Mesothelial cell of epicardium (in vitro differentiated cells): ENCODE measurements around the gene CDC42EP5. TPM values are rescaled to one million over a fixed set of nuclear protein-coding genes. Genes with fewer than 3 reads are reported as not detected.

Source experiments
- DNase-seq, 2 experiments: peaks; one replicate each; pipeline ENCODE4 v3.0.0; 2021; ENCODE audit warnings: low spot score in 2 of 2; ENCODE audit not compliant: unreplicated experiment in 2 of 2
- H3K27ac Mint-ChIP-seq: 2 replicates; pipeline ENCODE4 v1.8.0; 2021; ENCODE audit warnings: mixed read lengths
- H3K27me3 Mint-ChIP-seq: 2 replicates; pipeline ENCODE4 v1.8.0; 2021; ENCODE audit warnings: low read depth, mixed read lengths
- H3K36me3 Mint-ChIP-seq: 2 replicates; pipeline ENCODE4 v1.8.0; 2021; ENCODE audit warnings: mixed read lengths
- H3K4me1 Mint-ChIP-seq: 2 replicates; pipeline ENCODE4 v1.8.0; 2021; ENCODE audit warnings: mixed read lengths
- H3K4me3 Mint-ChIP-seq: 2 replicates; pipeline ENCODE4 v1.8.0; 2021; ENCODE audit warnings: mild to moderate bottlenecking, moderate library complexity, mixed read lengths
- H3K9me3 Mint-ChIP-seq: 2 replicates; pipeline ENCODE4 v1.8.0; 2021; ENCODE audit warnings: mixed read lengths
- total RNA-seq: library from RNA; stranded (reverse); gene quantifications from 3 replicates; pipeline ENCODE4 v1.2.1, GENCODE V29; 2021
- TF ChIP-seq, protein P1 (sequence below): fragments of 200-600 bp; sonication (generic); IDR thresholded peaks from one replicate; pipeline ENCODE4 v1.5.0; 2021; ENCODE audit warnings: antibody characterized with exemption; ENCODE audit not compliant: unreplicated experiment

CDC42EP5 gene, protein sequence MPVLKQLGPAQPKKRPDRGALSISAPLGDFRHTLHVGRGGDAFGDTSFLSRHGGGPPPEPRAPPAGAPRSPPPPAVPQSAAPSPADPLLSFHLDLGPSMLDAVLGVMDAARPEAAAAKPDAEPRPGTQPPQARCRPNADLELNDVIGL
- 114 to 126 TPM (median 115 TPM) in 3 replicates for total RNA-seq

DNA sequence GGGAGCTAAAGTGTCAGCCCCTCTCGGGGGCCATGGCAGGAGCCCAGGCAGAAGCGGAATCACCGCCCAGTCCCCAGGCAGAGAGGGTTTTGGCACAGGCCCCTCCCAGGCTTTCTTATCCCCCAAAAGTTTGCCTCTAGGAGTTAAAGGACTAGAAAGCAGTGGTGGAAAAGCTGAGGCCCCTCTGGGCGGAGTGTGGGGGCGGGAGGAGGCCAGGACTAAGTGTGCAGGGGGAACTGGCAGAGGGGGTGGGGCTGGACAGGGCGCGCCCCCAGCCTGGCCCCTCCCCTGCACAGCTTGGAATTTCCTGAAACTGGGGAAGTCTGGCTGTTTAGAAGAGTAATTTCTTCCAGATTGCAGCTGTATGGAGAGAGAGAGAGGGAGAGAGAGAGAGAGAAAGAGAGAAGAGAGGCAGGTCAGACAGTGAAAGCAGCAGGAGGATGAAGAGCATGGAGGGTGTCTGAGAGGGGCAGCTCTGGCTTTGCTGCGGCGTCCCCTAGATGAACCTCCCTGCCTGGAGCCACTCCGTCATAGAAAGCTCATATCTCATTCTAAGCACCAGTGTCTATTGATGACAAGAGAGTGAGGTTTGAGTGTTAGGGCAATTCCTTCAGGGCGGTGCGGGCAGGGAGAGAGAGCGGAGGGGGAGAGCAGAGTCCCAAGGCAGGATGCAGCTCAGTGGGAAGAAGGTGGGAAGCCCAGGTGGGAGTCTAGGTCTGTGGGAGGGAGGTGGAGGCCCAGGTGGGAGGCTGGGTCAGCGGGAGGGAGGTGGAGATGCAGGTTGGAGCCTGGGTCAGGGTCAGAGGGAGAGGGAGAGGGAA is at the start of gene CDC42EP5:
TSS of gene CDC42EP5 (minus strand) at position 226 of the 821 bp plus-strand sequence. CDS start 7,749 bp downstream, outside the sequence.
- Mint-ChIP-seq H3K4me3 (peak within 1 kb of the TSS; percentile 60), H3K4me1 (peaks cover 42% of the 10 kb centered on the region), H3K9me3 (no peaks in the 10 kb centered on the region), H3K27ac (peak within 1 kb of the TSS; percentile 93), H3K27me3 (peaks cover 2% of the 10 kb centered on the region), H3K36me3 (peaks cover 8% of the 10 kb centered on the region)
- DNase-seq, result peak; percentile 81 to 90
- TF ChIP-seq, protein P1, sequence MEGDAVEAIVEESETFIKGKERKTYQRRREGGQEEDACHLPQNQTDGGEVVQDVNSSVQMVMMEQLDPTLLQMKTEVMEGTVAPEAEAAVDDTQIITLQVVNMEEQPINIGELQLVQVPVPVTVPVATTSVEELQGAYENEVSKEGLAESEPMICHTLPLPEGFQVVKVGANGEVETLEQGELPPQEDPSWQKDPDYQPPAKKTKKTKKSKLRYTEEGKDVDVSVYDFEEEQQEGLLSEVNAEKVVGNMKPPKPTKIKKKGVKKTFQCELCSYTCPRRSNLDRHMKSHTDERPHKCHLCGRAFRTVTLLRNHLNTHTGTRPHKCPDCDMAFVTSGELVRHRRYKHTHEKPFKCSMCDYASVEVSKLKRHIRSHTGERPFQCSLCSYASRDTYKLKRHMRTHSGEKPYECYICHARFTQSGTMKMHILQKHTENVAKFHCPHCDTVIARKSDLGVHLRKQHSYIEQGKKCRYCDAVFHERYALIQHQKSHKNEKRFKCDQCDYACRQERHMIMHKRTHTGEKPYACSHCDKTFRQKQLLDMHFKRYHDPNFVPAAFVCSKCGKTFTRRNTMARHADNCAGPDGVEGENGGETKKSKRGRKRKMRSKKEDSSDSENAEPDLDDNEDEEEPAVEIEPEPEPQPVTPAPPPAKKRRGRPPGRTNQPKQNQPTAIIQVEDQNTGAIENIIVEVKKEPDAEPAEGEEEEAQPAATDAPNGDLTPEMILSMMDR, result no peak

DNA sequence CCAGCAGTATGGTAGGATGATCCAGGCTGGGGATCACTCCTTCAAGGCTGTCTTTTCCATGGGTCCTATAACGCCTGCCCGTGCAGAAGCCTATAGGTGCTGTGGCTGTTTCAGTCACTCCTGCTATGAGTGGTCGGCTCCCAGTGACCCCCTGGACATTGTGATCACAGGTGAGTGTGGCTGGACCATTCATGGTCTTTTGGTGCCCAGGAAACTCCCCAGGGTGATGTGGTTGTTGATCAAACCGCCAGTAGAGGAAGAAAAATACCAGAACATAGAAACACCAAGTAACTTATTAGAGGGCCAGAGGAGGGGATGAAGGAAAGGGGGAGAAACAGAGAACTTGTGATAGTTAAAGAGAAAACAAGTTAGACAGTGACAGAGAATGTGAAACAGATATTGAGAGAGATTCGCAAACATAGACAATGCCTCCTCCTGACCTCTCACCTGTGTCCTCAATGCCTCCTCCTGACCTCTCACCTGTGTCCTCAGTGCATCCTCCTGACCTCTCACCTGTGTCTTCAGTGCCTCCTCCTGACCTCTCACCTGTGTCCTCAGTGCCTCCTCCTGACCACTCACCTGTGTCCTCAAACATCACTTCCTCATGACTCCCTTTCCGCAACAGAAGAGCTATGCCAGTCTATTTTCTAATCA is 48.9 kb upstream of the CDC42EP5 start:
- TF ChIP-seq, protein P1, result no peak
- H3K36me3 Mint-ChIP-seq, result peaks cover 11% of the 10 kb centered on the region
- no peak overlapping the region for H3K27ac Mint-ChIP-seq
- no peak overlapping the region for H3K4me3 Mint-ChIP-seq
- no peaks in the 10 kb centered on the region for H3K27me3 Mint-ChIP-seq
- no peaks in the 10 kb centered on the region for H3K4me1 Mint-ChIP-seq
- DNase-seq, result no peak
- peaks cover 71% of the 10 kb centered on the region for H3K9me3 Mint-ChIP-seq

DNA sequence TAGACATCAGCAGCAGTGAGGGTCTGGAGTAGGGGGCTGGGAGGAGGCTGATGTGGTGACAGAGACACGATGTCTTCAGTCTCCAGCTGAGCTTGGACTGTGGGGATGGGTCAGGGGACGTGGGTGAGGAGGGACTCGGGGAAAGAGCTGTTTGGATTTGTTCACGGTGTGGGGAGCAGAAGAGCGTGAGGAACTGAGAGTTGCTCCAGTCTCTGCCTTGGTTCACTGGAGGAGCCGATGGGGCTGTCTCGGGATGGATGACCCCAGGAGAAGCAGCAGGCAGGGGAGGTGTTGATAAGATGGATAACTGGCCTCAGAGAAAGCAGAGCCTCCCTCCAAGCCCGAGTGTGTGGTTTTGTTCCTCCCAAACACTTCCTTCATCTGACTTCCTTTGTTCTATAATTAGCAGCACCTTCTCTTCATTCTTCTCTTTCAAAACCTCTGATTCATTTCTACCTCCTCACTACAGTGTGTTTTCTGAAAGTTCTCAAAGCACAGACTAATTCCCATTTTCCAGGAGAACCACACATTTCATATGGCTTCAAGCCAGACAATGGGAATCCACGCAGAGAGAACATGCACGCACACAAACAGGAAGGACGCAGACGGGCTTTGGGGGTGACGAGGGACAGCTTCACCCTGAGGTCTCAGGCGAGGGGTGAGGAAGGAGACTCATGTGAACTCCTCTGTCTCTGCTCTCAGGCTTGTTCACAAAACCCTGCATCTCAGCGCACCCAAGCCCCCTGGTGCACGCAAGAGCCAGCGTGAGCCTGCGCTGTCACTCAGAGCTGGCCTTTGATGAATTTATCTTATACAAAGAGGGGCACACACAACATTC is 48.1 kb upstream of the CDC42EP5 start:
- H3K27ac Mint-ChIP-seq, result no peak overlapping the region
- no peaks in the 10 kb centered on the region for H3K27me3 Mint-ChIP-seq
- H3K9me3 Mint-ChIP-seq, result peaks cover 69% of the 10 kb centered on the region
- H3K4me1 Mint-ChIP-seq, result no peaks in the 10 kb centered on the region
- TF ChIP-seq, protein P1, result no peak
- no peak overlapping the region for H3K4me3 Mint-ChIP-seq
- DNase-seq, result no peak
- H3K36me3 Mint-ChIP-seq, result peaks cover 11% of the 10 kb centered on the region

DNA sequence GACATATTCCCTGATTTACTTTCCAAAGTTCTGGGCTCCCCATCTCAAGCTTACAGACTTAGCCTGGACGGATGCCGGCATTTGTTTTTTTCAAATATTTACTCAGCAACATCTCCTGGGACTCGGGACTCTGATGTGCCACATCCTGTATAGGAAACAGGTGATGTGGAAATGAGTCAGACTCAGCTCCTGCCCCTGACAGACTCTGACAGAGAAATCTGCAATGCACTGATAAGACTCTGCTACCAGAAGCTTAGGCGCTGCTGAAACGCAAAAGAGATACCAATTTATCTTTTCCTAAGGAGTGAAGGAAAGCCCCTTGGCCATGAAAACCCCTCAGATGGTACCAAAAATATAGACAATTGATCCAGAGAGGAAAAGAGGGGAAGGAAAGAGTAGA is 45.7 kb upstream of the CDC42EP5 start:
- H3K27ac Mint-ChIP-seq, result no peak overlapping the region
- H3K4me1 Mint-ChIP-seq, result no peaks in the 10 kb centered on the region
- TF ChIP-seq, protein P1, result no peak
- peaks cover 9% of the 10 kb centered on the region for H3K36me3 Mint-ChIP-seq
- peaks cover 67% of the 10 kb centered on the region for H3K9me3 Mint-ChIP-seq
- H3K4me3 Mint-ChIP-seq, result no peak overlapping the region
- no peaks in the 10 kb centered on the region for H3K27me3 Mint-ChIP-seq
- no peak for DNase-seq

DNA sequence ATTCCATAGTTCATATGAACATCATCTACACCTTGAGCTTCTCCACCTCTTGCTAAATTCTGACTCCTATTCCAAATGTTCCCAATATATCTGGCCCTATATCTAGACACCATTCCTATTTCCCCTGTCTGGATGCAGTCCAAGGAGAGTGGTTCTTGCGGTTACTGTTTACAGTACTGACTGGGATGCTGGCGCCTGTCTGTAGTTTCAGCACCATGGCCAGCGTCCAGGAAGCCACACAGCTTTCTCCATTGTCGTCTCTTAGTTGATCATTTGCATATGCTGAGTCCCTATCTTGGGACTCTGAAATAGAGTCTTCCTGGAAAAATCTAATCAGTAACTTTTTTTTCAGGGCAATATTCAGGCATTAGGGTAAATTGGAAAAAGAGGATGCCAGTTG is 44.4 kb upstream of the CDC42EP5 start:
- H3K9me3 Mint-ChIP-seq, result peaks cover 66% of the 10 kb centered on the region
- DNase-seq, result no peak
- no peaks in the 10 kb centered on the region for H3K4me1 Mint-ChIP-seq
- no peaks in the 10 kb centered on the region for H3K27me3 Mint-ChIP-seq
- H3K27ac Mint-ChIP-seq, result no peak overlapping the region
- TF ChIP-seq, protein P1, result no peak
- peaks cover 7% of the 10 kb centered on the region for H3K36me3 Mint-ChIP-seq
- H3K4me3 Mint-ChIP-seq, result no peak overlapping the region
